ENCODE results near the gene MLN. TPM values are rescaled to one million over a fixed set of nuclear protein-coding genes. Genes with fewer than 3 reads are reported as not detected.

The MLN gene
- total RNA-seq, 4 donors from 2014 or later = not detected

DNA sequence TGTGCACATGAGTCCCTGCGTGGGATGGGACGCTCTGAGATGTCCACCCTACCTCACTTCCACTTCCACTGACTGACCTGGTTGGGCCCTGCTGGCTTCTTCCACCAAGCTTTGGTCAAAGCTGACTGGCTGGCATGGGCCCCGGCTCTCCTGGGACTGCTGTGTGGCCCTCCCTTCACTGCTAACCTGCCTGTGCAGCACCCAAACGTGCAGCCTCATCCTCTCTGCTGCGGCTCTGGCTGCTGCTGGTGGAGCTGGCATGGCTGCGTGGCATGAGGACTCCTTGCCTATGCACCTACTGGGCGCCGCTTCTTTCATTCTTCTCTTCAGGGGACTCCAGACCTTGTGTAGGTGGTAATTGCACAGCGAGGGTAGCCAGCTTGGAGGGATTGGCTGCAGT, 38.4 kb downstream of the MLN start:
- Histone ChIP-seq H3K27me3 (no peaks in the 10 kb centered on the region), H3K27ac (no peak overlapping the region), H3K9me3 (no peaks in the 10 kb centered on the region), H3K4me1 (peaks cover 0 to 18% (median 0%) of the 10 kb centered on the region in 4 donors), H3K36me3 (no peaks in the 10 kb centered on the region), H3K4me3 (no peak overlapping the region)
- no peak for TF ChIP-seq CTCF (IDR thresholded peaks at IDR 0.05)
- no peak for TF ChIP-seq POLR2A (IDR thresholded peaks at IDR 0.05)
- no peak for DNase-seq

DNA sequence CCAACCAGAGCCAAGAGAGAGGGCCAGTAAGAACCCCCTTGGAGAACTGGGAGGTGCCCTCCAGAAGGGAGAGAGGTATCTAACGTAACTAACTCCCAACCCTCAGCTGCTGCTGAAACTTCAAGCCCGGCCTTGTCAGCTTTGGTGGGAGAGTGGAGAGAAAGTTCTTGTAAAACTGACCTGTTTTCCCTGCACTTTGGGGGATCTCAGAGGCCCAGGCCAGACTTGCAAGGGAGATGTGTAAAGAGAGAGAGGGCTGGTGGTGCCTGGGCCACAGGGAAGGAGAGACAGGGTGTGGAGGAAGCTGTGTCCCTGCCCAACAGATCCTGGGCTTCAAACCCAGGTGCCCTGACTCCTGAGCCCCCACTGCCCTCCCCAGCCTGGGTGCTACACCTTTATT, 39.8 kb downstream of the MLN start:
- TF ChIP-seq POLR2A (IDR thresholded peaks at IDR 0.05) = no peak
- no peak for TF ChIP-seq CTCF (IDR thresholded peaks at IDR 0.05)
- H3K27me3 ChIP-seq = no peaks in the 10 kb centered on the region
- no peak overlapping the region for H3K27ac ChIP-seq
- DNase-seq = no peak
- H3K36me3 ChIP-seq = no peaks in the 10 kb centered on the region
- H3K4me3 ChIP-seq = no peak overlapping the region
- H3K9me3 ChIP-seq = no peaks in the 10 kb centered on the region
- peaks cover 0 to 14% (median 0%) of the 10 kb centered on the region in 4 donors for H3K4me1 ChIP-seq

DNA sequence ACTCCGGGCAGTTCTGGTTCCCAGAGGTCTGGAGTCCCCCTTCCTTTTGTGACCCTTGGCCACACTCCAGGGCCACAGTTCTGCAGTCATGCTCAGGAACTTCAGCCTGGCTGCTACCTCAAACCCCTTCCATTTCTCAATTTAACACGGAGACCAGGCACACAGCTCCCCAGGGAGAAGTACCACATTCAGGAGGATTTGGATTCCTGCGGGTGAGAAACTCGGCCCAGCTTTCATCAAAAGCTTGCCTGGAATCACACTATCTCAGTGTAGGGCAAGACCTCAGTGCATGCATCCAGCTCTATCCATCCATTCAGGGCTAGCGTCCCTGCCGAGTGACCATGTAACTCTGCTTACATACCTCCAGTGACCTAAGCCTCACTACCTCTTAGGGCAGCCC, 40.3 kb downstream of the MLN start:
- Histone ChIP-seq H3K4me3 (no peak overlapping the region), H3K27me3 (no peaks in the 10 kb centered on the region), H3K4me1 (peaks cover 0 to 10% (median 0%) of the 10 kb centered on the region in 4 donors), H3K9me3 (no peaks in the 10 kb centered on the region), H3K36me3 (no peaks in the 10 kb centered on the region), H3K27ac (no peak overlapping the region)
- no peak for DNase-seq
- TF ChIP-seq CTCF (IDR thresholded peaks at IDR 0.05) (no peak), POLR2A (IDR thresholded peaks at IDR 0.05) (no peak)

DNA sequence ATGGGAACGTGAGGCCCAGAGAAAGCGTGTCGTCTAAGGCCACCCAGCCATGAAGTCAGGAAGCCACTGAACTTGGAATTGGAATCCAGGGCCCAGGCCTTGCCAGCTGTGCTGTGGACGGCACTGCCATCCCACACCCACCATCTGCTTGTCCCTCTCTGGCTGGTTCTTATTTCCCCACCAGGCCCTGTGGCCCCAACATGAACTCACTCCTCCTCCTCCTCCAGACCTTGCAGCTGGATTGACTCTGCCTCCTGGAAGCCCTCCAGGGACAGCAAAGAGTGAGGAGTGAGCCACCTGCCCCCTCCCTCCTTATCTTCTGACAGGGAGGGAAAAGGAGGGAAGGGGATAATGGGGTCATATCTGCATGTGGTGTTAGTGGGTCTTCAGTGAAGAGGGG, 41.1 kb downstream of the MLN start:
- no peak for DNase-seq
- TF ChIP-seq CTCF (IDR thresholded peaks at IDR 0.05) (no peak), POLR2A (IDR thresholded peaks at IDR 0.05) (no peak)
- Histone ChIP-seq H3K27ac (no peak overlapping the region), H3K36me3 (no peaks in the 10 kb centered on the region), H3K27me3 (no peaks in the 10 kb centered on the region), H3K4me1 (peaks cover 0 to 10% (median 0%) of the 10 kb centered on the region in 4 donors), H3K9me3 (no peaks in the 10 kb centered on the region), H3K4me3 (no peak overlapping the region)

DNA sequence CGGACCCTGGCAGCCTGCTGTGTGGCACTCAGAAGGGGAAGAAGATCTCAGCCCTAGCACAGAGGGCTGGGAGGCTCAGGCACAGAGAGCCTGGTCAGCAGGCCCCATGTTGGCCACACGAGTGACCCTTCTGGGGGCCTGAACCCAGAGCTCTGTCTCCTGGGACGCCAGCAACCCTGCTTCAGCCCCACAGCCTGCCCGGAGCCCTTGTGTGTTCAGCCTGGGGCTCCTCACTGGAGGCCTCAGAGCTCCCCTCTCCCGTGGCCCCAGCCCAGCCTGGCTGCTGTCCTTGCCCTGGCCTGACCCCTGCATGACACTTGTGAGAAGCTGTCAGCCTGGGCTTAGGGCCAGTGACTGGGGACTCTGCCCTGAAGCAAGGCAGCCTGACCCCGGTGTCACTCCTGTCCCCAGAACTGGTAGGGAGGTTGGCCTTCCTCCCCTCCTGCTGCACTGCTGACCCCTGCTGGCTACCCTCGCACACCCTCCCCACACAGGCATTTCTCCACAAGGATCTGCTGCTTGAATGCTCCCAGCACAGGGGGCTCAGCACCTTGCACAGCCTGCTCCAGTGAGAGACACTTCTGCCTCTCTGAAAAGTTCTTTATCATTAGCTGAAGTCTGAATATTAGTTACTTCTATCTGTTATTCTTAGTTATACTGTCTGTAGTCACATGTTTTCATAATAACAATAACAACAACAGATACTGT, 41.7 kb downstream of the MLN start:
- H3K27me3 ChIP-seq = no peaks in the 10 kb centered on the region
- peak in 4 of 6 experiments; percentile 43 to 80 (median 69) for TF ChIP-seq CTCF (IDR thresholded peaks at IDR 0.05)
- no peak for TF ChIP-seq POLR2A (IDR thresholded peaks at IDR 0.05)
- H3K27ac ChIP-seq = peak overlapping the region in 2 of 4 donors; percentile 27
- peak; percentile 25 to 83 (median 77) for DNase-seq
- no peaks in the 10 kb centered on the region for H3K36me3 ChIP-seq
- H3K4me1 ChIP-seq = peaks cover 0 to 10% (median 0%) of the 10 kb centered on the region in 4 donors
- H3K4me3 ChIP-seq = no peak overlapping the region
- H3K9me3 ChIP-seq = no peaks in the 10 kb centered on the region

Data from Peyer's patch (tissue), 4 donors.